ENCODE data around the gene BCL11A. TPM values are rescaled to one million over a fixed set of nuclear protein-coding genes. Genes with fewer than 3 reads are reported as not detected.

The BCL11A gene
- total and polyA plus RNA-seq, 8 donors: 1.2 to 27.4 (median 16.3) TPM

- TF ChIP-seq POLR2AphosphoS5 (IDR thresholded peaks at IDR 0.05) (no peak), EP300 (IDR thresholded peaks at IDR 0.05) (no peak), CTCF (IDR thresholded peaks at IDR 0.05) (no peak), POLR2A (IDR thresholded peaks at IDR 0.05) (no peak)
- Histone ChIP-seq H3K9me3 (no peaks in the 10 kb centered on the region), H3K4me3 (no peak overlapping the region), H3K27ac (no peak overlapping the region), H3K4me1 (peaks cover 0 to 9% (median 3%) of the 10 kb centered on the region in 4 donors), H3K36me3 (no peaks in the 10 kb centered on the region), H3K27me3 (no peaks in the 10 kb centered on the region)
- no peak for DNase-seq
- 79 to 91% (median 88%) methylated on average over 4 of the region's 4 CpGs for WGBS, 5 donors
- intact Hi-C loops (cut with DNase I; ENCODE audit: low total_unique reads): no loop called here
Measured at GRCh38 chr2:60438131-60438530, 115.3 kb downstream of the BCL11A start.

- Histone ChIP-seq H3K36me3 (no peaks in the 10 kb centered on the region), H3K4me3 (no peak overlapping the region), H3K27ac (no peak overlapping the region), H3K27me3 (no peaks in the 10 kb centered on the region), H3K4me1 (peaks cover 0 to 9% (median 3%) of the 10 kb centered on the region in 4 donors), H3K9me3 (no peaks in the 10 kb centered on the region)
- no peak for TF ChIP-seq EP300 (IDR thresholded peaks at IDR 0.05)
- TF ChIP-seq POLR2A (IDR thresholded peaks at IDR 0.05): no peak
- no peak for TF ChIP-seq CTCF (IDR thresholded peaks at IDR 0.05)
- TF ChIP-seq POLR2AphosphoS5 (IDR thresholded peaks at IDR 0.05): no peak
- DNase-seq: no peak
- intact Hi-C loops (cut with DNase I; ENCODE audit: low total_unique reads): no loop called here
- WGBS, 5 donors: 79 to 89% (median 82%) methylated on average over 6 to 7 of the region's 7 CpGs
Measured at GRCh38 chr2:60437080-60437696, 116.3 kb downstream of the BCL11A start.

- Histone ChIP-seq H3K27me3 (no peaks in the 10 kb centered on the region), H3K4me3 (no peak overlapping the region), H3K36me3 (no peaks in the 10 kb centered on the region), H3K9me3 (no peaks in the 10 kb centered on the region), H3K27ac (no peak overlapping the region), H3K4me1 (peaks cover 0 to 7% (median 0%) of the 10 kb centered on the region in 4 donors)
- no peak for TF ChIP-seq POLR2A (IDR thresholded peaks at IDR 0.05)
- no peak for TF ChIP-seq CTCF (IDR thresholded peaks at IDR 0.05)
- no peak for TF ChIP-seq EP300 (IDR thresholded peaks at IDR 0.05)
- TF ChIP-seq POLR2AphosphoS5 (IDR thresholded peaks at IDR 0.05): no peak
- WGBS, 5 donors: 57 to 81% (median 76%) methylated on average over 5 of the region's 5 CpGs
- no peak for DNase-seq
- intact Hi-C loops (cut with DNase I; ENCODE audit: low total_unique reads): no loop called here
Measured at GRCh38 chr2:60433018-60433596, 120.3 kb downstream of the BCL11A start.

- Histone ChIP-seq H3K9me3 (no peaks in the 10 kb centered on the region), H3K4me3 (no peak overlapping the region), H3K4me1 (peaks cover 0 to 7% (median 0%) of the 10 kb centered on the region in 4 donors), H3K27ac (no peak overlapping the region), H3K27me3 (no peaks in the 10 kb centered on the region), H3K36me3 (no peaks in the 10 kb centered on the region)
- no peak for DNase-seq
- no peak for TF ChIP-seq POLR2AphosphoS5 (IDR thresholded peaks at IDR 0.05)
- no peak for TF ChIP-seq CTCF (IDR thresholded peaks at IDR 0.05)
- TF ChIP-seq EP300 (IDR thresholded peaks at IDR 0.05): no peak
- no peak for TF ChIP-seq POLR2A (IDR thresholded peaks at IDR 0.05)
- WGBS, 5 donors: 84 to 90% (median 88%) methylated on average over 8 of the region's 8 CpGs
- intact Hi-C loops (cut with DNase I; ENCODE audit: low total_unique reads): no loop called here
Measured at GRCh38 chr2:60432035-60432601, 121.3 kb downstream of the BCL11A start.
